Activated naive CD8-positive, alpha-beta T cell (primary cell): ENCODE measurements around the gene RAD9A.

Source experiments
- H3K27ac Mint-ChIP-seq: one replicate; pipeline ENCODE4 v1.8.0; 2021; ENCODE audit warnings: mixed read lengths
- H3K27me3 Mint-ChIP-seq: one replicate; pipeline ENCODE4 v1.8.0; 2021; ENCODE audit warnings: mixed read lengths
- H3K36me3 Mint-ChIP-seq: one replicate; pipeline ENCODE4 v1.8.0; 2021; ENCODE audit warnings: mixed read lengths
- H3K4me1 Mint-ChIP-seq: one replicate; pipeline ENCODE4 v1.8.0; 2021; ENCODE audit warnings: low read depth, mixed read lengths
- H3K4me3 Mint-ChIP-seq: one replicate; pipeline ENCODE4 v1.8.0; 2021; ENCODE audit warnings: mild to moderate bottlenecking, mixed read lengths
- H3K9me3 Mint-ChIP-seq: one replicate; pipeline ENCODE4 v1.8.0; 2021; ENCODE audit warnings: low read depth, mixed read lengths

Gene RAD9A

GRCh38 chr11:67391304-67392182, at the start of gene RAD9A:
Gene RAD9A, plus strand, starts transcription at chr11:67391986. Its CDS starts 59 bp downstream, at chr11:67392045.
- peaks cover 34% of the 10 kb centered on the region for H3K4me1 Mint-ChIP-seq
- H3K27ac Mint-ChIP-seq = peak within 1 kb of the TSS; percentile 87
- peak within 1 kb of the TSS; percentile 94 for H3K4me3 Mint-ChIP-seq
- no peaks in the 10 kb centered on the region for H3K9me3 Mint-ChIP-seq
- no peaks in the 10 kb centered on the region for H3K36me3 Mint-ChIP-seq
- no peaks in the 10 kb centered on the region for H3K27me3 Mint-ChIP-seq

- H3K4me1 Mint-ChIP-seq = peaks cover 46% of the 10 kb centered on the region
- peak overlapping the region; percentile 85 for H3K27ac Mint-ChIP-seq
- peak overlapping the region; percentile 35 for H3K4me3 Mint-ChIP-seq
- H3K36me3 Mint-ChIP-seq = no peaks in the 10 kb centered on the region
- H3K9me3 Mint-ChIP-seq = no peaks in the 10 kb centered on the region
- H3K27me3 Mint-ChIP-seq = no peaks in the 10 kb centered on the region
Measured at GRCh38 chr11:67344264-67344663, 47.5 kb upstream of the RAD9A start.

GRCh38 chr11:67345247-67345919, 46.4 kb upstream of the RAD9A start:
- Mint-ChIP-seq H3K4me1 (peaks cover 56% of the 10 kb centered on the region), H3K9me3 (no peaks in the 10 kb centered on the region), H3K4me3 (no peak overlapping the region), H3K36me3 (no peaks in the 10 kb centered on the region), H3K27ac (peak overlapping the region; percentile 66), H3K27me3 (no peaks in the 10 kb centered on the region)

DNA sequence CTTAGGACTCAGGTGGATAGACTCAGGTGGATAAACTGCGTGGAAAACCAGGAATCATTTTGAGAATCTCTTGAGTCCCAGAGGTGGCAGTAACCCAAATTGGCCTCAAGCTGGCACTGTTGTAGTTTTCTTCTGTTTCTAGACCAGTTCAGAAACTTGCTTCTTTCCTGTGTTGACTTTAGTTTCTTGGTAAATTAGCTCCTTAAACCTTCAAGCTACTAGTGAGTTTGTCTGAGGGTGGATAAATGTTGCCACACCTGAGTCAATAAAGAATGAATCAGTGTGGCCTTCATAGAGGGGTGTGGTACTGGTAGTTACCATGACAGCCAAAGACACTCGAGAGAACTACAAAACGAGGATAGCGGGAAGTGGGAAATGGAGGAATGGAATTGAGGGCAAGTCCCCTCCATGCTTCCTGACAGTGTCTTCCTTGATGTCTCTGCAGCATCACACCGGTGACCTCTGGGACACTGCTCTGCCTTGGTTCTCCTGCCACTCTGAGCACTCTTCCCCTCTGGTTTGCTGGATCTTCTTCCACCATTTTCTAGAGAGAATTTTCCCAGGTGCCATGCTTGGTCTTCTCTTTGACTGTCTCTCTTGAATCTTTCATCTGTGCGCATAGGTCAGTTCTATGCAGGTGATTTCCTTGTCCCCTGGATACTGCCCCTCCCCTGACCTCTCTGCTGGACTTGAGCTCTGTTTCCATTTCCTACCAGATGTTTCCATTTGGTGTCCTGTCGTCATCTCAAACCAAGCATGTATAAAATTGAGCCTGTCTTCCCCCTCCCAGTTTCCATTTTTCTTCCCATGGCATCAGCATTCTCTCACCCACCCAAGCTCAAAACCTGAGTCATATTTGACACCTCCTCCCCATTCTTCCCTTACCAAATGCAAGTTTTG, 45.6 kb upstream of the RAD9A start:
- Mint-ChIP-seq H3K9me3 (no peaks in the 10 kb centered on the region), H3K27ac (peak overlapping the region; percentile 66), H3K36me3 (no peaks in the 10 kb centered on the region), H3K4me3 (no peak overlapping the region), H3K4me1 (peaks cover 60% of the 10 kb centered on the region), H3K27me3 (no peaks in the 10 kb centered on the region)

- Mint-ChIP-seq H3K4me1 (peaks cover 72% of the 10 kb centered on the region), H3K27ac (no peak overlapping the region), H3K36me3 (no peaks in the 10 kb centered on the region), H3K9me3 (no peaks in the 10 kb centered on the region), H3K27me3 (no peaks in the 10 kb centered on the region), H3K4me3 (no peak overlapping the region)
Measured at GRCh38 chr11:67347964-67348749, 43.6 kb upstream of the RAD9A start.

GRCh38 chr11:67349036-67349435, 42.8 kb upstream of the RAD9A start:
- H3K27ac Mint-ChIP-seq = peak overlapping the region; percentile 61
- H3K4me3 Mint-ChIP-seq = no peak overlapping the region
- peaks cover 71% of the 10 kb centered on the region for H3K4me1 Mint-ChIP-seq

DNA sequence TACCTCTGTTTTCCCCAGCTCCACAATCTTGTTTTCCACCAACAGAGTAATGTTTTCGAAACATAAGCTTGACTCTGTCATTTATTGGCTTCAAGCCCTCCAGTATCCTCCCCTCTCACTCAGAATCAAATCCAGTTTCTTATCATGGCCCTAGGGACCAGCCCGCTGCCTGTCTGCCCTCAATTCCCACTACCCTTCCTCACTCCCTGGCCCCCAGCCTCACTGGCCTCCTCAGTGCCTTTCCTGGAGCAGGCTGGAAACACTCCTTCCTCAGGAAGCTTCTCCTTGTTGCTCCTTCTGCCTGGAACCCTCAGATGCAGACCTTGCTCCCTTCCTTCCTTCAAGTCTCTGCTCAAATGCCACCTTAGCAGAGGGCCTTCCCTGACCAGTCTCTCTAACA, 42.3 kb upstream of the RAD9A start:
- Mint-ChIP-seq H3K9me3 (no peaks in the 10 kb centered on the region), H3K27me3 (no peaks in the 10 kb centered on the region), H3K27ac (peak overlapping the region; percentile 75), H3K36me3 (no peaks in the 10 kb centered on the region), H3K4me3 (no peak overlapping the region), H3K4me1 (peaks cover 71% of the 10 kb centered on the region)

More at GRCh38 chr11:67349036-67349435, 42.8 kb upstream of the RAD9A start:
- H3K27me3 Mint-ChIP-seq = no peaks in the 10 kb centered on the region
- H3K9me3 Mint-ChIP-seq = no peaks in the 10 kb centered on the region
- H3K36me3 Mint-ChIP-seq = no peaks in the 10 kb centered on the region

- no peaks in the 10 kb centered on the region for H3K36me3 Mint-ChIP-seq
- H3K27ac Mint-ChIP-seq = peak overlapping the region; percentile 75
- H3K4me3 Mint-ChIP-seq = no peak overlapping the region
- H3K27me3 Mint-ChIP-seq = no peaks in the 10 kb centered on the region
- H3K9me3 Mint-ChIP-seq = no peaks in the 10 kb centered on the region
- H3K4me1 Mint-ChIP-seq = peaks cover 70% of the 10 kb centered on the region
Measured at GRCh38 chr11:67349928-67350465, 41.8 kb upstream of the RAD9A start.

- Mint-ChIP-seq H3K36me3 (no peaks in the 10 kb centered on the region), H3K4me1 (peaks cover 56% of the 10 kb centered on the region), H3K27ac (peak overlapping the region; percentile 83)
Measured at GRCh38 chr11:67351275-67352005, 40.3 kb upstream of the RAD9A start.

DNA sequence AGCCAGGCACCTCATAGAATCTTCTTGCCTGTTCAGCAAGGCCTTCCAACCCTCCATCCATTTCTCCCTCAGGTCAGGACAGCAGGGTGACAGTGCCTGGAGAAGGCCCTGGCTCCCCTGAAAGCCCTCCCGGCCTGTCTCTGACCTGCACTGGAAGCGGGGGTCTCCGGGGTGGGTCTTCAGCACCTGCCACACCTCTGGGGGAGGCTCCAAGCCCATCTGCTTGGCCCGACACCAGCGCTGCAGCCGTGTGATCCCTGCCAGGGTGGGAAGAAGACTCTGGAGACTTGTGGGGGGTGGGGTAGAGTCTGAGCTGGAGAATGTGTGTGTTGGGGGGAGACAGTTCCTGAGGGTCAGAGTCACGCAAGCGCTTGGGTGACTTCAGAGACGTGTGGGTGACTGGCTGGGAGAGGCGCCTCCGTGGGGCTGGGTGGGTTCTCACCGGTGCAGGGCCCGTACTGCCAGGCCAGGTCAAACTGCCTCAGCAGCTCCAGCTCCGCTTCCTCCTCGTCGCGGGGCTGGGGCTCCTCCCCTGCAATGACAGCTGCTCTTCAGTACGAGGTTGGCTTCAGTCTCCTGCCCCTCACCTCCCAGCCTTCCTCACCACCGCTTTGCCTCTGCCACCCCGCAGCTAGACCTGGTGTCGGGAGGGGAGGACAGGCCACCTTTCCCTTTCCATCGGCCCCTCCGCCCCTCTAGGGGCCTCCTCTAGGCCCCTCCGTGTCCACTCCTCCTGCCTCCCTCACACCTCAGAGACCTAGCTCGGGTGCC, 39.1 kb upstream of the RAD9A start:
- Mint-ChIP-seq H3K27me3 (no peaks in the 10 kb centered on the region), H3K27ac (peak overlapping the region; percentile 99), H3K9me3 (no peaks in the 10 kb centered on the region), H3K36me3 (no peaks in the 10 kb centered on the region), H3K4me3 (peak overlapping the region; percentile 99), H3K4me1 (peaks cover 56% of the 10 kb centered on the region)

More at GRCh38 chr11:67351275-67352005, 40.3 kb upstream of the RAD9A start:
- Mint-ChIP-seq H3K4me3 (peak overlapping the region; percentile 99), H3K9me3 (no peaks in the 10 kb centered on the region), H3K27me3 (no peaks in the 10 kb centered on the region)

GRCh38 chr11:67353317-67354074, 38.3 kb upstream of the RAD9A start, which contains the start of gene POLD4:
Gene POLD4, minus strand, starts transcription at chr11:67353546. Its CDS starts 147 bp downstream, at chr11:67353399.
- Mint-ChIP-seq H3K36me3 (no peaks in the 10 kb centered on the region), H3K9me3 (no peaks in the 10 kb centered on the region), H3K4me1 (peaks cover 54% of the 10 kb centered on the region), H3K27ac (peak within 1 kb of the TSS; percentile 99), H3K4me3 (peak within 1 kb of the TSS; percentile 99), H3K27me3 (no peaks in the 10 kb centered on the region)
